HG03066 (cell line): ENCODE results near the gene MGLL.

Experiments
- ATAC-seq: cut with Tn5 transposase; IDR thresholded peaks from one replicate; pipeline ENCODE4 v1.9.1; 2021; ENCODE audit warnings: low read depth; ENCODE audit not compliant: unreplicated experiment

The MGLL gene

DNA sequence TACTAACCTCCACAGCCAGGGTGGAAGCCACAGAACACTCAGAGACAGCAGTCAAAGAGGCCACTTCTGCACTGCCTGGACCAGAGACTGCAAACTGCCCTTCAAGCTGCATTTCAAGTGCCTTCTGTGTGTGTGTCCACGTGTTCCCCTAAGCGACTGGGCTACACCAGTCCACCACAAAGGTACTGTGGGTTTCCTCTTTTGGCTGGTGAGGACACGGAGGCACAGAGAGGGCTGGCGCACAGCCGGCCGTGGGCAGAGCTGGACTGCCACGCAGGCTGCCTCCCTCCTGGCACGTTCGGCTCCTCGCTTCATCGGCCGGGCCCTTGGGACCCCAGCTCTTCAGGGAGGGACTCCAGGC is 60.9 kb downstream of the MGLL start:
- ATAC-seq = no peak

DNA sequence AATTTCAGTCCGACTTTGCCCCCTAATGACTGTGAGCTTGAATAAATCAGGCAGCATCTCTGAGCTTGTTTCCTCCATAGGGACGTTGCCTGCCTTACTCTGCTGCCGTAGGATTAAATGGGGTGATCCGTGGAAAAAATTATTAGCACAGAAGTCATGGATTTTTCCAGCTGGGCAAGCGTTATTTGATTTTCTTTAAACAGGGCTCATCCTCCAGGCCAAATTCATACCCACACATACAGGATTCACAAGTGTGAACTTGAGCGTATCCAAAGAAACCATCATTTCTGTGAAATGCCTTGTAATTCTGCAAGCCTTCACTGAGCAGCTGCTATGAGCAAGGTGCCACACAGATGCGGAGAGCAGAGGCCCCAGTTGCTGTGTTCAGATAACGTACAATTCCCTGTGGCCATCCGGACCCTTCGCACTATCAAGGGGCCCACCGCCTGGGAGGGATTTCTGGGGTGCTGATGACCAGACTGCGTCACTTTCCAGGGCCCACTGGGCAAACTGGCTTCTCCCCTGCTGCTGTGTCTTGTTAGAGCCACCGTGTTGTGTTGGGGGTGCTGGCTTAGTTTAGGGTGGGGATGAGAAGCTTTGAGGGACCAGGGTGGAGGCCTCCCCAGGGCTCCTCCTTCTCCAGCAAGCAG is 61.4 kb downstream of the MGLL start:
- ATAC-seq = no peak

DNA sequence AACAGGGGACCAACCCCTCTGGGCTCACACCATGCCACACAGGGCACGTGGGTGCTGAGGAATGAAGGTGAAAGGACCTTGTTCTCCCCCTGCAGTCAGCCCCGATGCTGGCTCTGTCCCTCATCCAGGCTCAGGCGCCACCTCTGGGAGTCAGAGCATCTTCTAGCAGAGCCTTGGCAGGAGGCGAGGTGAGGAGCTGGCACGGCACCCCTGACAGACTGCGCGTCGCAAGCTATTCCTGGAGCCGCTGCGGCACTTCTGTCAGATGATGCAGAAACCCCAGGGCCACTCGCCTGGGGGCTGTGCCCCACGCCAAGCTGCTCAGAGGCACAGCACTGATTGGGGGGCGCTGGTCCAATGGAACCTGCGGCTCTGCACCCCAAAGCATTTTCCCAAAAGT is 62.0 kb downstream of the MGLL start:
- ATAC-seq = no peak

DNA sequence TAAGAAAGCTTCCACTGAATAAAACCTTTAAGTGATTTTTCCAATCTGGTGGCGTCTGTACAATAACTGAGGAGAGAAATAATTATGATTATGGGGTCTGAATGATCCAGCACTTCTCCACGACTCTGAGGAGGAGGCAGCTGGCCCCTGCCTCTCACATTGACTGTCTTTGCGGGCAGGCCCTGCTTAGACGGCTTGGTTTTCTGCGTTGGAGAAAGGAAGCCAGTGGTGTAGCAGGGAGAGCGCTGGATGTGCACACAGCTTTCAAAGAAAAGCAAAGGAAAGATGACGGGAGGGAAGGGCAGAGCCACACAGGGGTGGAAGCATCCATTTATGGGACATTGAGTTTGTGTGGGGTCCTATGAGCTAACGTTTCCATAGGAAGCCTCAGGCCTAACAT is 62.5 kb downstream of the MGLL start:
- no peak for ATAC-seq

DNA sequence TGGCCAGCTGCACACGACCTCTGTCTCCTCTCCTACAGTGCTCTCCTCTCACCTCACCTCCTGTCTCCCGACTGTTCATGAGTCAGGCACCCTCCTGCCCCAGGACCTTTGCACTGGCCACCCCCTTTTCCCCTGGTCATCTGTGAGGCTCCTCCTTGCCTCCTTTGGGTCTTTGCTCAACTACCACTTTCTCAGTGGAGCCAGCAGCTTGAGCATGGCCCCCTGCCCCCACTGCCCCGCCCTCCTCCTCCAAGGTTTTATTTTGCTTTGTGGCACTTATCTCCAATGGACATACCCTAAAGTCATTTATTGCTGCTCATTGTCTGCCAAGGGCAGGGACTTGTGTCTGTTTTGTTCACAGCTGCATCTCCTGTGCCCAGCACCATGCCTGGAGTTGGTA is 64.3 kb downstream of the MGLL start:
- ATAC-seq = no peak

DNA sequence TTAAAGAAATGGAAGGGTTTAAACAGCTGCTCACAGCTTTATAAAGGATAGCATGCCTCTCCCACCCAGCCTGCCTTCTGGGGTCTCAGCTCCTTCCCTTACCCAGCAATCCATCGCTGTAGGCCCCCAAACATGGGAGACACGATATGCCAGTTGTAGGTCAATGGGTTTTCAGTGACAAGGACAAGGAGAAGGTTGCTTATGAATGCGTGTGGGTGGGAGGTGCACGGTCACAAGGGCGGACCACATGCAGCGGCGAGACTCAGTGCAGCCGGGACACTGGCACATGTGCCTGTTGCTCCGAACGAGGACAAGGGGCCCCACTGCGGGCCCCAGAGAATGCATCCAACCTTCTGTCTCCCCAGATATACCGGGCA is 67.0 kb downstream of the MGLL start:
- ATAC-seq = no peak

DNA sequence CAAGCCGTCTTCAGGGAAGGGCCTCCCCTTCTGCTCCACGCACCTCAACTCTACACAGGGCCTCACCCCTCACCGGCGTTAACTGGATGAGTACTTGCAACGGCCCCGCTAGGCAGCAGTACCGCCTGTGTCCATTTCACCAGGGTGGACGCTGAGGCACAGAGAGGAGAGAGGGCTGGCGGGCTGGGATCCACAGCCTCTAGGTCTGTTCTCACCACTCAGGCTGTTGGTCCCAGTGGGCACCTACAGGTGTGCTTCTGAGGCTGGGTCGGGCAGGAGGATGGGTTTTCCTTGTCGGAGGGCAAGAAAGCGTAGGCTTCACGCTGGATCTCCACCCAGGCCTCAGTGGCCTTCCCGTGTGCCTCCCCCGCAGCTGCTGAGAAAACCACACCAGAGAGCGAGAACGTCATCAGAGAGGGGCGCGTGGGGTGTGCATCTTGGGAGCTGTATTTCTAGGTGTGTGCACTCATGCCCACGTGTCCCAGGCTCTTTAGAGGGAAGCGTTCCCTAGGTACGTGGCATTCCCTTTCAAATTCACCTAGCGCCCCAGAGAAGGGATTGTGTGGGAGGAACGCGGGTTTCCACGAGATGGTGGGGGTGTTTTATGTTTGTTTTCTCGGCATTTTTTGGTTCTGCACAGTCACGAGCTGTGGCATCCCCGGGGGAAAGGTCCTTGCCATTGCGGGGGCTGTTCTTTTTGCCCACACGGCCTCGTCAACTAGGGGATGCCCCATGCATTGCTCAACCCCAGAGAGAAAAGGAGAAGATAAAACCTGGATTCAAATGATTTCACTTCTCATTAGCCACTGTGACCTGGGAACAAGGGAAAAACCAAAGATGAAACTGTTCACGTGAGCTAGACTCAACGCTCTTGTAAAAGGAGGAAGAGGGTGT is 67.7 kb downstream of the MGLL start:
- ATAC-seq = no peak

DNA sequence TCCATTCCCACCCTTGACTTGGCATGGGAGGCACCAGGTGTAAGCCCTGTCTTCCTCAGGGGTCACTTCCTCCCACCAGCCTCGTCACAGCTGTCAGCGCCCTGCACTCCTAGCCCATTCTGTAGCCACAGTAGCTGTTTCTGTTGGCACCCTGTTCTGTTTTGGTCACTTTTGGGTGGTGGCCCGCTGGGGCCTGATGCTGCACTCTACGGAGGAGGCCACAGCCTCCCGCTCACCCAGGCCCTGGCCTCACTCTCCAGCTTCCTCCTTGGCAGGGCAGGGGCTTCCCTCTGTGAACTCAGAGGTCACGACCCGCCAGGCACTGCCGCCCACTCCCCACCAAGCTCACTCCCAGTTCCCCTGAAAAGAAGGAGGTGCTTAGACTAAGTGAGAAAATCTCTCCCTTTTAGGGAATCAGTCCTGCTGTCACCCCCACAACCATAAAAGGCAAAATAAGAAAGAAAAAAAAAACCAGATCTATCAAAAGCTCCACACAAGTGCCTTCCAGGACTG is 68.4 kb downstream of the MGLL start:
- ATAC-seq = no peak

DNA sequence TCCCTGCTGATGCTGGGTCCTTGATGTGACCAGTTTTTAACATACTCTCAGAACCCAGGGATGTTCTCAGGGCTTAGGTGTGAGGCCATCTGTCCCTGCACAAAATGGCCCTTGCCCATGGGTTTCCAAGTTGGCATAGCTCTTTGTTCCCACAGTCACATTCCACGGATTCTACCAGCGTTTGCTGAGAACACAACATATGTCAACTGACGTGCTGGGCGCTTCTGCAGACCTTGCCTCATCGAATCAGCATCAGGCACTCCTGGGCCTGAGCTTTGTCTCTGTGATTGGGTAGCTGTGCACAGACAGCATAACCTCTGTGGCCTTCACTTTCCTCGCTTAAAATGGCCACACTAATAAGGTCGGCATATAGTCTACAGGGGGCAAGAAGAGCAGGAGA is 69.0 kb downstream of the MGLL start:
- no peak for ATAC-seq

DNA sequence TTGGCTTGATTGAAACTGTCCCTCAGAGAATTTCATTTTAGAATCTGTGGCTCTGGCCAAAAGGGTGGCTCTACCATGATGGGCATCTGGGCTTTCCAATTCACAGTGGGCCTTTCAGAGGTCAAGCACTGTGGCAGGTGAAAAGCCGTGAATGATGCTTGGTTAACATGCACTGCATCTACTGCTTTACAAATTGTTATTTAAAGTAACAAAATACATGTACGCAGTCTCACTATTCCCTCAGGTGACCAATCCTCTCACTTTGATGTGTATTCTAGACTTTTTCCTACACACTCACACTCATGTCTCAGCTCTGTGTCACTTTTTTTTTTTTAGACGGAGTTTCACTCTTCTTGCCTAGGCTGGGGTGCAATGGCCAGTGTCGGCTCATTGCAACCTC is 70.5 kb downstream of the MGLL start:
- ATAC-seq = no peak

DNA sequence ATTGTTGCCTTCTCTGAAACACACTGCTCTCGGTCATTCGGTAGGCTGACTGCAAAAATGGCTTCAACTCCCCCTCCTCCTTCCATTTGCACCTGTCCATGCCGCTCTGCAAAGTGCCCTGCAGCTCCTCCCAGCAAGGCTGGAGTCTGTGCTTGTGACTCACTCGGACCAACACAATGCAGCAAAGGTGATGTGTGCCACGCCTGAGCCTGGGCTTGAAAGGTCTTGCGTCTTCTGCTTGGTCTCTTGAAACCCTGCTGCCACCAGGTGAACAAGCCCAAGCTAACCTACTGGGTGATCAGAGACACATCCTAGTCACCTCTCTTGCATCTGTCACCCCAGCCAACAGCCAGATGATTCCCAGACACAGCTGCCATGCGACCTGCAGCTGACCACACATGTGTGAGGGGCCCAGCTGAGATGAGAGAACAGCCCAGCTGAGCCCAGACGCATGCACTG is 71.1 kb downstream of the MGLL start:
- ATAC-seq = no peak

DNA sequence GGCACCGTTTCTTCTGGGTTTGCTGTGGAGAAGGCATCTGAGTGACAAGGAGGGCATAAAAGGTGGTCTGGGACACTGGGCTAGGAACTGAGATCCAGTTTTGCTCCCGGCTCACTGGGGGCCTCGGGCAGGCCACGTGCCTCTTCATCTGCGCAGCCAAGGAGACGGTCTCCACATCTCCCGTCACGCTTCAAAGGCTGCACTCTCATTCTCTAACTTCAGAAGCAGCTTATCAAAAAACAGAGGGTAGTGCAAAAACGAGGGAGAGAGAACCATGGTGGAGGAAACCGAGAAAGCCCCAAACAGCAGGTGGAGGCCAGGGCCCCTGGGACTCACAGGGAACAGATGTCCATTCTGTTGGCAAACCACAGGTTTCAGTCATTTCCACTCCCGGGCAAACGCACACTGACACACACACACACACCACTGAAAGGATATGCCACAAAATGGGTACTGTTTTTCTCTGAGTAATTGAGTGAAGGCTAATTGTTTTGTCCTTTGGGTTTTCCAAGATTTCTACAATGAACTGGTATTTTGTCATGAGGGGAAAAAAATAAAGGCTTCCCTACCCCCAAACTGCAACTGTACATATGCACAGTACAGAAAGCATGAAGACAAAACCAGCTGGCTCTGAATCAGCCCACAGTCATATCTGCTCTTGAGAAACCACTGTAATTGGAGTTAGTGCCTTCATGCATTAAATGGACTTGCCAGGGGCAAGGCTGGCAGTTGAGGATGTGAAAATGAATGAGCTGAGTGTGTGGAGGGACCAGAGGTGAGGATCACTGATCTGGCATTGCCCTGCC is 71.9 kb downstream of the MGLL start:
- peak; percentile 31 for ATAC-seq

DNA sequence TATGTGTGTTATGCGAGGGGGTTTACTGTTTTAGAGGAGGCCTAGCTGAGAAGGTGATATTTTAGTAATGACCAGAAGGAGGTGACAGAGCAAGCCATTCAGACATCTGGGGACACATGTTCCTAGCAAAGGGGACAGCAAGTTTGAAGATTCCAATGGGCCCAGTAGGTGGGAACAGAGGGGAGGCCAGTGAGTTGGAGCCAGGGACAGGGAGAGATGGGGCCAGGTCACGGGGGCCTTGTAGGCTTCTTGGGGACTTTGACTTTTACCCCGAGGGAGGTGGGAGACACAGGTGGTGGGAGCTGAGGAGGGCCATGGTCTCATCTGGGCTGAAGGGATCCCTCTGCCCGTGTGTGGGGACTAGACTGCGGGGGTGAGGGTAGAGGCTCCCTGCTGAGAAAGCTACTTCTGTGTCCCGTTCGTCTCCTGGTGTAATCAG is 72.5 kb downstream of the MGLL start:
- ATAC-seq = no peak

DNA sequence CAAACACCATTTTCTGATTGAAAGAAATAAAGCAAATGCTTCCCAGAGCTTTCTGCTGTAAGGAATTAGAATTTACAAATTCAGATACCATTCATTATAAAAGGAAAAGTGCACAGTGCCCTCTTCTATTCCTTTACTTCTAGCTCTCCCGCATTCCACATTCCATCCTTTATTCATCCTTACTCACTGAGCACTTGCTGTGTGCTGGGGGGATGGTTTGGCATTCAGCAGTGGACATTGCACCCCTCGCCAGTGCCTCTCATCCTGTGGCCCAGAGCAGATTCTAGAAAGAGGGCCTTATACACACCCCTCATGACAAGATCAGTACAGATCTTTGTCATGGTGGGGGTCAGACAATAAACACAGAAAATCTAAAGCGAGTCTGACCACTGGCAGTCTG is 73.0 kb downstream of the MGLL start:
- no peak for ATAC-seq

DNA sequence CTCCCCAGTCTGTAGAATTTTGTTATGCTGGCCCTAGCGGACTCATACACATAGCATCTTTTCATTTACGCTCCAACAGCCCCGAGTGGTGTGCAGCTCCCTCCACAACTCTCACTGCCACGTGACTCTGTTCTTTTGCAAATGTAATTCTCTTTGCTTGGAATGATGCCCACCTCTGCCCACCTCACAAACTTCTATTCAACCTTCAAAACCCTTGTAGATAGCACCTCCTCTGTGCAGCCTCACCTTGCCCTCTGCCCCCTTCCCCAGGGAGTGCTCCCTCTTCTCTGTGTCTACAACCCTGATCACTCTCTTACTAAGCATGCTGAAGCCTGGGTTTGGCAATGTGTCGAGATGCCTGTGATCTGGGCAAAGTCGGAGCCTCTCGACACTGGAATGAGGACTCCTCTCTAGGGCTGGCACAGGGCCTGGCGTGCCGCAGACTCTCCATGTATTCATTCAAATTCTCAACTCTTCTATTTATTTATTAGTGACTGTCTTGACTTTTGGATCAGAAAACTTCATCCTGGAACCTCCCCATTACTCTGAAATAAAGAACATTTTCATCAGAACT is 73.5 kb downstream of the MGLL start:
- no peak for ATAC-seq

DNA sequence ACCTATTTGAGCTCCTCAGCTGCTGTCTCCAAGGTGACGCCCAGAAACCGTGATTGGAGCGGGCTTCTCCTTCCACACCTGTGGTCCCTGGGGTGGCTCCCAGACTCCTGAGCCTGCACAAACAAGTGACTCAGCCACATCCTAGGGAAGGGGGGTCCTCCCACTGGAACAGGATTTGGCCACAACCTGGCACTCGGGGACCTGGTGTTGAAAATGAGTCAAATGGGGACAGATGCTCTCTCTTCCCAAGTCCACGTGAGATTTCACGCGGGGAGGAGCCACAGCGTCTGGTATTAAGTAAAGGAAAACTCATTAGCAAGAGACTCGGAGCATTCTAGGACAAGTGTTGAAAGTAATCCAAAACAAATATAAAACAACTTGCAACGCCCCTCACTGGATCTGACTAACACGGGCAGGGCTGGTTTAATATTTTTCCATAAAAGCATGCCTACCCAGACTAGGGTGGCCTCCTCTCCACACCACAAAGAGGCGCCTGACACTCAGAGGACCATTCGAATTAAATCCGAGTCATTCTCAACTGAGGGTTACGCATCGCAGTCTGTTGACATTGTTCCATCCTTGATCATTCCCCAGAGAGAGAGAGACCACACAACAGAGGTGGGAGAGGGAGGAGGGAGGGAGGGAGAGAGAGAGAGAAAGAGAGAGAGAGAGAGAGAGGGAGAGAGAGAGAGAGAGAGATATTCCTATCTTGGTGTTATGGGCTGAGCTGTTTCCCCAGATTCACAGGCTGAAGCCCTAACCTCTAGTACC is 74.4 kb downstream of the MGLL start:
- no peak for ATAC-seq

DNA sequence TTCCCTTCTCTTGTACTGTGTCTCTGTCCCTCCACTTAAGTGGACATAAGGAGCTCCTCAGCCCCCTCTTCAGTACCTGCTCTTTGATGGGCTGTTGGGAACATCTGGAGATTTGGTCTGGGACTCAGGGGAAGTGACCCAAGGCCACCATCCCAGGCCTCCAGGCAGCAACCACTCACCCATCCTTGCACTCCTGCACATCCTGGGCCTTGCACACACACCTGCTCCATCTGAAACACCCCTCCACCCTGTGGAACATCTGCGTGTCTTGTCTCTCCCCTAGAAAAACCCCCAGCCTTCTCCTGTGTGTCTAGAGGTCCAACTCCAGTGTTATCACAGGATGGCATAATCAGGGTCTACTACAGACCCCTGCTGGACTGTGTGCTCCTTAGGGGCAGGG is 75.2 kb downstream of the MGLL start:
- no peak for ATAC-seq

DNA sequence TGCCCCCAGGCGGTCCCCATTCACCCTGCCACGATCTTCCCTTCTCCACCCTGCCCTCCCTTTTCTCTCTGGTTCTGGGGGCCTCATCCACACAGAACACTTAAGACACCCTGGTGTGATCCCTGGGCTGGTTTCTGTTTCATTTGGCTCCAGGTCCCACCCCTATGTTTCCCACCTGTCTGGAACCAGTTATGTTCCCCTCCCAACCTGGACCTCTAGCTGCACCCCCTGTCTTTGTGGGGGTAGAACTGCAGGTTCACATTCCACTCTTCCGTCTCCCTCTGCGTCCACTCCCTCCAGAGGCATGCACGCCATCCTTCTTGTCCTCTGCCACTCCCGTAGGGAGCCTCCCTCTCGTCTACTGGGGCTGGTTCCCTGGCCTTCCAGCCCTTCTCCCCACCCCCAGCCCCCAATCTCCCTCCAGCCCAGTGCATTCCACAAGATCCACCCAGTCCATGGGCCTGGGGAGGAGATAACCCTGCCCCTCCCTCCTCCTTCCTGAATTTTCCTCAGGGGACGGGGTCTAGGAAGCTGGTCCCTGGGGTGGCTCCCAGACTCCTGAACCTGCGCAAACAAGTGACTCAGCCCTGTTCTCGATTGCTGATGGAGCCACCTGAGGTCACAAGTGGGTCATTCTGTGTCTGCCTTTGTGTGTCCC is 75.8 kb downstream of the MGLL start:
- ATAC-seq = no peak

DNA sequence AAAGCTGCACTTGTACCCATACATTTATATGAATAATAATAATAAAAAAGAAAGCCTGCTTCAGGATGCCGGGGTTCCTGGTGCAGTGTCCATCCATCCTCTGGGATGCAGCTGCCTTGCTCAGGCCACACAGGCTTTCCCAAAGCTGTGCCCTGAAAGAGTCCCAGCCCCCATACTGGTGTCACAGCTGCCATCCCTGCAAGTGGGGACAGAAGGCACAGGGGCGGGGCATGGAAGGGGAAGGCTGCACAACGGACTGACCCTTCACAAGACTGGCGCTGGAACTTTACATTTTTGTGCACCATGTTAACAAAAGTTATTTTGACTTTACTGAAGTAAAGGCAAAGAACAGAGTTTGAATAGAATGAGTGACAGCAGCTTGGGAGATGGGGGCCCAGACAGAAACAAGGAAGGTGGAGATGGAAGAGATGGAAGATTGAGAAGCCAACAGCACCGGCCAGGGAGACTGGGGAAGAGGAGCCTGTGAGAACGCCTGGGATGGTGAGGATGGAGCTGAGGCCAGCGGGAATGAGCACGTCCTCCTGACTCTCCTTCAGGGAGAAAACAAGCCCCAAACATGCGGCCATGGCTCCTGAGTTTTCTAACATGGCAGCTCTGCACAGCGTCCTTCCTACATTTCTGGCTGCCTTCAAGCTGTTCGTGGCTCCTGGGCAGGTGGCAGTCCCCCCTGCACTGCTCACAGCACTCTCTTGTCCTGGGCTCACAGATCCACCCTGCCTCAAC is 76.5 kb downstream of the MGLL start:
- no peak for ATAC-seq
